Activated CD4-positive, CD25-positive, alpha-beta regulatory T cell (primary cell): ENCODE measurements around the gene IFNL3.
"Not testable (repeated sequence)": the region's sequence is repeated elsewhere in the genome, so short reads cannot be mapped to it uniquely, and the experiment has no call there.

Experiments used
- DNase-seq, 4 experiments: peaks; one replicate each; lab custom pipeline; 2025; lab: John Stamatoyannopoulos, UW

Gene IFNL3

GRCh38 chr19:39218230-39219007 is 26.4 kb downstream of the IFNL3 start:
- DNase-seq = no peak

DNA sequence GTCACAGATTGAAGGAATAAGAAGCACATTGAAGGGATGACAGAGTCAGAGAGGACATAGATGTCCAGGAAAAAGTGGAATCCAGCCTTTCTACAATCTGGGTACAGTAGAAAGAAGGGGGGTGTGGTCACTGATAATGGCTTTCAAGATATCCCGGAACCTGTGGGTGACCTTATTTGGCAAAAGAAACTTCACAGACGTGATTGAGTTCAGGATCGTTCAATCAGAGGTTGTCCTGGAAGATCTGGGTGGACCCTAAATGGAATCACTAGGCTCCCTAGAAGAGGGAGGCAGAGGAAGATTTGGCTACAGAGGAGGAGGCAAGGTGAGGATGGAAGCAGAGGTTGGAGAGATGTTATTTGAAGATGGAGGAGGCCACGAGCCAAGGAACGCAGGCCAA is 27.7 kb downstream of the IFNL3 start:
- no peak for DNase-seq

DNA sequence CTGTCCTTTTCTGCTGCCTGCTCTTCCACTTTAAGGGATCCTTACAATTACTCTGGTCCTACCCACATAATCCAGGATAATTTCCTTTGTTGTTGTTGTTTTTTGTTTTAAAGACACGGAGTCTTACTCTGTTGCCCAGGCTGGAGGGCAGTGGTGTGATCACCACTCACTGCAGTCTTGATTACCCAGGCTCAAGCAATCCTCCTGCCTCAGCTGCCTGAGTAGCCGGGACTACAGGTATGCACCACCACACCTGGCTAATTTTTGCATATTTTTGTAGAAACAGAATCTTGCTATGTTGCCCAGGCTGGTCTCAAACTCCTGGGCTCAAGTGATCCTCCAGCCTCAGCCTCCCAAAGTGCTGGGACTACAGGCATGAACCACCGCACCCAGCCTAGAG is 29.5 kb downstream of the IFNL3 start:
- DNase-seq = not testable (repeated sequence)

DNA sequence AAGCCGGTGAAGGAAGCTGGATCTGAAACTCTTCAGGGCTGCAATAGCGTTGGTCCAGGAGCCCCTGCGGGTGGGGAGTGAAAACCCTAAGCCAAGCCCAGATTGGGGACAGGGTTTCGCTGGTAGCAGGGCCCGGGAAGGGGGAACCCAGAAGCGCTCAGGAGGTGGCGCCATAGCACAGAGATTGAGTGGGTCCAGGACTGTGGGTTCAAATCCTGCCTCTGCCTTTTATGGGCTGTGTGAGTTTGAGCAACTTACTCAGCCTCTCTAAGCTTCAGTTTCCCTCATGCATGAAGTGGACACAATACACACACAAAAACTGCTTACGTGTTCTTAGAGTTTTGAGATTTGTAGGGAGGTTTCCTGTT is 32.4 kb downstream of the IFNL3 start:
- DNase-seq = peak in 3 of 4 experiments; percentile 17 to 30 (median 21)

GRCh38 chr19:39211731-39212374 is 33.0 kb downstream of the IFNL3 start:
- DNase-seq = no peak

GRCh38 chr19:39209196-39209595 is 35.6 kb downstream of the IFNL3 start:
- no peak for DNase-seq

DNA sequence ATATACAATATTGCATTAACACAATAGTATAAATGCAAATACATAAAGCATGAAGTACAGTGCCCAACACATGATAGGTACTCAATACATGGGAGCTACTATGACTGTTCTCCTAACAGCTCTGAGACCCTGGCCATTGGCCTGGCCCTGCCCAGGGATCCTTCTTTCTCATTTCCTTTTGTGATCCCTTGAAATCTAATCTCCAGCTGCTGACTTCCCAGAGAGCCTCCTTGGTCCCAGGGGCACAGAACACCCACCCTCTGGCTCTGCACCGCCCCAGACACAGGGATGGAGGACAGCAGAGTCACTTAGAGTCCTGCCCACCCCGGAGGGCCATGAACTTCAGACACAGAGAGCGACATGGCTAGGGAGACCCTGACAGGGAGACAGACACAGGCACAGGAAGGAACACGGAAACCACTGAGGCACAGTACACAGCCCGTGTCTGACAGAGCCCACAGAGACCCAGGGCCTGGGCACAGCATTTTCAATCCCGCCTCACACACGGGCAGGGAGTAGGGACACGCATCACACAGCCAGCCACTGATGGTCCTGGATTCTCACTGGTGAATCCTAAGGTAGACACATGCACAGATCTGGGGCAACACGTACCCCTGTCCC is 36.5 kb downstream of the IFNL3 start:
- no peak for DNase-seq

- no peak for DNase-seq
These were observed 37.4 kb downstream of the IFNL3 start for GRCh38 chr19:39207293-39207836.

DNA sequence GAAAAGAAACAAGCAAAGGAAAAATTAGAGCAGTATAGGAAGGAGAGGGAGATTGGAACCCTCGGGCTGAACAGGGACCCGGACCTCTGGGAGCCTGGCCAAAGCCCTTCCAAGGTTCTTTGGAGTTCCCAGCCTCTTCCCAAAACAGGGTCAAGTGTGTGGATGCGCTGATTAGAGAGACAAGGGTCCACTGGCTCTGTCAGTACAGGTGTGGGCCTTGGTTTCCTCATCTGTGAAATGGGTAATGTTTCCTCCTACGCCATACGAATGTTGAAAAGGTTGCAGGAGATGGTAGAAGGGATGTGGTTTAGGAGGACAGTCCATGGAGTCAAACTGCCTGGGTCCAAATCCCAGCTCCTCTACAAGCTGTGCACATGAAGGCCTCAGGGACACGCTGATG is 38.7 kb downstream of the IFNL3 start:
- DNase-seq = no peak

- no peak for DNase-seq
These were observed 39.4 kb downstream of the IFNL3 start for GRCh38 chr19:39205449-39205764.

DNA sequence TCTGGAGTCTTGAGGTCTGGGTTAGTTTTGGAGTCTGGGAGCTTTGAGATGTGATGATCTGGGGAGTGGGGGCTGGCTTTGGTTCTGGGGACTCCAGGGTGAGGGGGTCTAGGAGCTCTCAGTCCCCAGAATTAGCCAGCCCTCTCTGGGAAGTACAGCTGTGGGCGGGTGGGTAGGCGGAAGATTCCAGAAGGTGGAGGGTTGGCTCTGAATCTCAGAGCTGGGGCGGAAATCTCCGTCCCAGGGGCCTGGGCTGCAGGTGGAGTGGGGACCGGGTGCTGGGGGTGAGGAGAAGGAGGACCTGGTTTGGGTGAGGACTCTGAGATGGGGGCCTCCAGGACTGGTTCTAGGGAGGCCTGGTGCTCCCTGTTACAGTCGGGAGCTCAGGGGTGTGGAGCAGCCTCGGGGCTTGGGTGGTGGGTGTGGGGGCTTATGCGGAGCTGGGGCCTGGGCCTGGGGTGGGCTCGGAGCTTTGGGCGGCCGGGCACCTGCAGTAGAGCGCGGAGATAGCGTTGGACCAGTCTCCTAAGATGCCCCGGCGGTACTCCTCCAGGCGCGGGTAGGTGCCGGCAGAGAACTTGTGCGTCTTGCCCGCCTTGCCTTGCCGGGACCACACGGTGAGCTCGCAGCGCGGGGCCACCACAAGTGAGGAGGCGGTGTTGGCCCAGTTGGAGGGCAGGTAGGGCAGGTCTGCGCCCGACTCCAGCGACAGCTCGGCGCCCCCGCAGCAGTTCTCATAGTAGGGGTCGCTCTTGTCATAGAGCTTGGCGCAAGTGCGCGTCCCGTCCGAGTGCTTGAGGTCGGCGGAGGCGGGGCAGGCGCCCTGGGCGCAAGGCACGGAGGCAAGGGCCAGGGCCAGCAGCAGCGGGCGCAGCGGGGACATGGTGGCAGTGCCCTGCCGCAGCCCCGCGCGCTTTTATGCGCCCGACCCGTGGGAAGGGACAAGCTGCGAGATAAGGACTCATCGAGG is 41.1 kb downstream of the IFNL3 start, which contains the start of gene SYCN:
Gene SYCN (minus strand): TSS at position 892 of the 970 bp plus-strand sequence. CDS start 9 bp downstream, at position 883.
- no peak for DNase-seq

GRCh38 chr19:39202998-39203355 is 41.8 kb downstream of the IFNL3 start:
- no peak for DNase-seq

DNA sequence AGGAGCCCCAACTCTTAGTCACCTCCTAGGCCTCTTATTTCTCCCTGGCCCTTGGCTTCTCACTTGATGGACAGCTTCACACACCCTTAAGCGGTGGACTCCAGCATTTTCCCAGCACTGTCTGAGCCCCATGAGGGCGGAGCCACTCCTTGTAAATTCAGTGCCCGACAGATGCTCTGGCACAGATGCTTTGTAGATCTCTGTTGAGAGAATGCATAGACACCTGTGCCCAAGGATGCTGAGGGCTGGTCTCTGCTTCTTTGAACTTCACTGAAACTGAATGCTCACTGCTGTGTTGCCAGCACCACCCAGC is 44.0 kb downstream of the IFNL3 start:
- DNase-seq = no peak

GRCh38 chr19:39200066-39200802 is 44.6 kb downstream of the IFNL3 start:
- DNase-seq = no peak

DNA sequence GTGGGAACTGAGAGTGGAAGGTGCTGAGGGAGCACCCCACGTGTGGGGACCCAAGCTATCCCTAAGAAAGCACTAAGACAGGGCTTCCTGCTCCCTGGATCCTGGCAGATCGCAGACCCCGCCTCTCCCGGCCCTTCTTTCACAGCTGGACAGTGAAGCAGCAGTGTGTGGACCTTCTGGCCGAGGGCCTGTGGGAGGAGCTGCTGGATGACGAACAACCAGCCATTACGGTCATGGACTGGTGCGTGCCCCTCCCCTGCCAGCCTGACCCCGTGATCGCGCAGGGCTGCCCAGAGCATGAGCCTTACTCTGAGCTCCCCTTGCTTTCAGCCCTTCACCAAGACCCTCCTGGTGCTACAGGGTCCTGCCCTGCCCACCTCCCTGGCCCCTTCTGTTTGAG is 45.8 kb downstream of the IFNL3 start:
- no peak for DNase-seq

DNA sequence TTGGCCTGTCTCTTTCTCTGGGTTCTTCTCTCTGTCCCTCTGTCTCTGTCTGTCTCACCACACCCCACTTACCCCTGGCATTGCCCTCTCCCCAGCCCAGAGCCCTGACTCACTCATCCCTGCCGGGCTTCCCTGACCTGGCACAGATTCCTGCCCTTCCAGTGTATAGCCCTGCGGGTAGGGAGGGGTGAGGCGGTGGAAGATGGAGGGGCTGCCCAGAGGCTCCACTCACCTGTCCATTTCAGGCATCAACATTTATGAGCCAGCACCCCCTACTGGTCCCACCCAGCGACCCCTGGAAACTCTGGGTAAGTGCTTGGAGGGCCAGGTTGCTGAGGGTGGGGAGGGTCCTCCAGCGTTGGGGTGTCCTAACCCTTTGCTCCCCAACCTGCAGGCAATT is 47.0 kb downstream of the IFNL3 start:
- DNase-seq = no peak

DNA sequence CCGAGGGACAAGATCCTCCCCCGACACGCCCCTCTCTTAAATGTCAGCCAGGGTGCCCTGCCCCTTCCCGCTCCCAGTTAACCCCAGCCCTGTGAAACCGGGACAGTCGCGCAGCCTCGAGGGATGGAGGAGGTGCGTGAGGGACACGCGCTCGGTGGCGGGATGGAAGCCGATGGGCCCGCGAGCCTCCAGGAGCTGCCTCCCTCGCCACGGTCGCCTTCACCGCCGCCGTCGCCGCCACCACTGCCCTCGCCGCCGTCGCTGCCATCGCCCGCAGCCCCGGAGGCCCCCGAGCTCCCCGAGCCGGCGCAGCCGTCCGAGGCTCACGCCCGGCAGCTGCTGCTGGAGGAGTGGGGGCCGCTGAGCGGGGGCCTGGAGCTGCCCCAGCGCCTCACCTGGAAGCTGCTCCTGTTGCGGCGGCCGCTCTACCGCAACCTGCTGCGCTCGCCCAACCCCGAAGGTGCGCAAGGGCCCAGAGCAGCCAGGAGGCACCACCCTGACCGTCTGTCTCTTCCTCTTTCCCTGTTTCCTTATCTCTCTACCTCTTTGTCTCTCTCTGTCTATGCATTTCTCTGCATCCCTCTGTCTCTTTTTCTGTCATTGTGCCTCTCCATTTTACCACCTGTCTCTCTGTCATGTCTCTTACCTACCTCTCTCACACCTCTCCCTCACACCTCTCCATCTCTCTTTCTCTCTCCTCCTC is 47.8 kb downstream of the IFNL3 start, which contains the start of gene NCCRP1:
Gene NCCRP1 (plus strand): TSS at position 105 of the 703 bp plus-strand sequence. CDS start 19 bp downstream, at position 124.
- no peak for DNase-seq

DNA sequence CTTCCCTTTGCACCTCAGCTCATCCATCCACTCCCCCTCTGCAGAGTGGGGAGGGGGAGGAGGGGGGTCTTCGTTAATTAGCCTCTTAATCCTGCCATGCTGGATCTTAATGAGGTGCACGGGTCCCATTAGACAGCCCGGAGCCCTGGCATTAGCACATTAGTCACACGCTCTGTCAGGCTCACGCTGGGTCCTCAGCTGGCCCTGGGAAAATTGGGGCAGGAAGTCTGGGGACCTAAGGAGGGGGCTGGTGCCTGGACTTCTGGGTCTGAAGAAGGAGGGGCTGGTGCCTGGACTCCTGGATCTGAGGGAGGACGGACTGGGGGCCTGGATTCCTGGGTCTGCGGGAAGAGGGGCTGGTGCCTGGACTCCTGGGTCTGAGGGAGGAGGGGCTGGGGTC is 48.5 kb downstream of the IFNL3 start:
- DNase-seq = no peak

GRCh38 chr19:39195755-39196154 is 49.1 kb downstream of the IFNL3 start:
- DNase-seq = no peak

GRCh38 chr19:39194832-39195542 is 49.8 kb downstream of the IFNL3 start:
- DNase-seq = no peak
